Measurements from ENCODE around the gene EP400.

DNA sequence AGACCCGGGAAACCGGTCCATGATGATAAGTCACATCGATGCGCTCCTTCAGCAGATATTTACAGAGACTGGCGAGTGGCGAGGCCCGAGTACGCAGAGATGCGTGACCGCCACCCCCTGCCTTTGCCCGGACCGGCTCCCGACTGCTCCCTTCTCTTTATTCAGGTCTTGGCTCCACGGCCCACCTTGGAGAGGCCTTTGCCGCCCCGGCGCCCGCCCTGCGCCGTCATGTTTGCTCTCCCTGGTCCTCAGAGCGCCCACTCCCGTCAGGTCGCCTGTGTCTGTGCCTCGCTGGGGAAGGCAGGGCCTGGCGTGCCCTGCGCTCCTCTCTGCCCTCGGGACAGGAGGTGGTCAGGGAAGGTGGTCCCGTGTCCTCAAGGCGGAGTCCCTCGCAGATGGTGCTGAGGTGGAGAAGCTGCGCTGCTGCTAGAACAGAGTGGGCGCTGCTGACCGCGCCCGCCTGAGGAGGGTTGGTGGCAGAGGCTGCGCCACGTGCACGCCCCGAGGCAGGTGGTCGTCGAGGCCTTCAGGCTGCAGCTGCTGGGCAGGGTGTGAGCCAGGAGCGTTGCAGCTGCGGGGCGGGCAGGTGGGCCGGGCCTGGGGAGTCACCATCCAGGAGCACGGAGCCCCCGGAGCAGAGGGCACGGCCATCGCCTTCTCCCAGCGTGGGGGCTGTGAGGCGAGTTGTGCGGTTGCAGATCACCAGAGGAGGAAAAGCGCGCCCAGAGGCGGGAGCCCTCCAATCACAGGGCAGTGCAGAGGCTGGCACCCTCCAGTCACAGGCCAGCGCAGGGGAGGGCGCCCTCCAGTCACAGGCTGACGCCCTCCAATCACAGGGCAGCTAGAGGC lies 167.2 kb downstream of the EP400 start:
- TF ChIP-seq HDAC2 (IDR thresholded peaks at IDR 0.05; ENCODE audit: borderline replicate concordance in 1 of 2, low read depth in 2 of 2, low read length in 2 of 2) (no peak), BCL11A (IDR thresholded peaks at IDR 0.05; ENCODE audit: low read depth in 2 of 2, low read length in 2 of 2) (no peak), TAF7 (optimal IDR thresholded peaks at IDR 0.05; ENCODE audit: borderline replicate concordance, low read depth, low read length) (no peak), EZH2 (IDR thresholded peaks at IDR 0.05; ENCODE audit: low read depth, low read length, severe bottlenecking) (no peak), POLR2A (IDR thresholded peaks at IDR 0.05; ENCODE audit: control extremely low read depth in 1 of 2, low read depth in 2 of 2, low read length in 2 of 2) (no peak), EP300 (IDR thresholded peaks at IDR 0.05; ENCODE audit: borderline replicate concordance in 1 of 2, low read depth in 2 of 2, low read length in 2 of 2) (no peak), TBP (IDR thresholded peaks at IDR 0.05; ENCODE audit: low read depth, low read length) (no peak), CBX5 (IDR thresholded peaks at IDR 0.05; ENCODE audit: low read depth, low read length) (no peak), YY1 (IDR thresholded peaks at IDR 0.05; ENCODE audit: low read depth, low read length) (no peak), NANOG (IDR thresholded peaks at IDR 0.05; ENCODE audit: insufficient read depth, low read depth, low read length, poor library complexity, severe bottlenecking) (no peak)
- TF ChIP-seq, protein P1, sequence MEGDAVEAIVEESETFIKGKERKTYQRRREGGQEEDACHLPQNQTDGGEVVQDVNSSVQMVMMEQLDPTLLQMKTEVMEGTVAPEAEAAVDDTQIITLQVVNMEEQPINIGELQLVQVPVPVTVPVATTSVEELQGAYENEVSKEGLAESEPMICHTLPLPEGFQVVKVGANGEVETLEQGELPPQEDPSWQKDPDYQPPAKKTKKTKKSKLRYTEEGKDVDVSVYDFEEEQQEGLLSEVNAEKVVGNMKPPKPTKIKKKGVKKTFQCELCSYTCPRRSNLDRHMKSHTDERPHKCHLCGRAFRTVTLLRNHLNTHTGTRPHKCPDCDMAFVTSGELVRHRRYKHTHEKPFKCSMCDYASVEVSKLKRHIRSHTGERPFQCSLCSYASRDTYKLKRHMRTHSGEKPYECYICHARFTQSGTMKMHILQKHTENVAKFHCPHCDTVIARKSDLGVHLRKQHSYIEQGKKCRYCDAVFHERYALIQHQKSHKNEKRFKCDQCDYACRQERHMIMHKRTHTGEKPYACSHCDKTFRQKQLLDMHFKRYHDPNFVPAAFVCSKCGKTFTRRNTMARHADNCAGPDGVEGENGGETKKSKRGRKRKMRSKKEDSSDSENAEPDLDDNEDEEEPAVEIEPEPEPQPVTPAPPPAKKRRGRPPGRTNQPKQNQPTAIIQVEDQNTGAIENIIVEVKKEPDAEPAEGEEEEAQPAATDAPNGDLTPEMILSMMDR (IDR thresholded peaks at IDR 0.05; ENCODE audit: control extremely low read depth in 1 of 3, insufficient read depth in 1 of 3, low read depth in 1 of 3, low read length in 3 of 3): no peak

Data from H1 (cell line).